ENCODE data around the gene ABI1. TPM values are rescaled to one million over a fixed set of nuclear protein-coding genes. Genes with fewer than 3 reads are reported as not detected.

ABI1 gene
- total RNA-seq, 2 donors from 2014 or later, result 40.6 to 42.2 TPM

- Mint-ChIP-seq H3K27ac (no peak overlapping the region), H3K27me3 (ENCODE audit: insufficient read depth) (no peaks in the 10 kb centered on the region), H3K4me3 (no peak overlapping the region), H3K36me3 (ENCODE audit: low read depth) (peaks cover 10% of the 10 kb centered on the region), H3K4me1 (peaks cover 14% of the 10 kb centered on the region), H3K9me3 (peaks cover 3% of the 10 kb centered on the region)
- Histone ChIP-seq H3K36me3 (ENCODE audit: control insufficient read depth, insufficient read depth, low read length) (peaks cover under 1% of the 10 kb centered on the region), H3K27ac (ENCODE audit: low read depth, low read length) (no peak overlapping the region), H3K27me3 (ENCODE audit: control insufficient read depth, insufficient read depth, low read length, poor library complexity, severe bottlenecking) (no peaks in the 10 kb centered on the region), H3K9ac (ENCODE audit: extremely low read depth, low read length, poor library complexity, severe bottlenecking) (no peak overlapping the region), H3K9me3 (ENCODE audit: control insufficient read depth, low read length) (peaks cover 5% of the 10 kb centered on the region), H3K4me1 (ENCODE audit: control insufficient read depth, insufficient read depth, low read length) (no peaks in the 10 kb centered on the region), H3K4me3 (ENCODE audit: low read length) (no peak overlapping the region)
- no peak for DNase-seq
- TF ChIP-seq CTCF (conservative IDR thresholded peaks at IDR 0.05), result no peak
- 83 to 100% methylated on average over 1 to 3 of the region's 3 CpGs for WGBS, 2 experiments (ENCODE audit: insufficient coverage in 1 of 2, insufficient read length in 1 of 2)
Measured at GRCh38 chr10:26841733-26842317, 18.9 kb downstream of the ABI1 start.

- Mint-ChIP-seq H3K4me3 (no peak overlapping the region), H3K36me3 (ENCODE audit: low read depth) (peaks cover 17% of the 10 kb centered on the region), H3K9me3 (peaks cover 8% of the 10 kb centered on the region), H3K27ac (no peak overlapping the region), H3K4me1 (peaks cover 14% of the 10 kb centered on the region), H3K27me3 (ENCODE audit: insufficient read depth) (no peaks in the 10 kb centered on the region)
- DNase-seq, result no peak
- no peak overlapping the region for H3K9ac ChIP-seq (ENCODE audit: extremely low read depth, low read length, poor library complexity, severe bottlenecking)
- no peaks in the 10 kb centered on the region for H3K27me3 ChIP-seq (ENCODE audit: control insufficient read depth, insufficient read depth, low read length, poor library complexity, severe bottlenecking)
- no peak for TF ChIP-seq CTCF (conservative IDR thresholded peaks at IDR 0.05)
- no peak overlapping the region for H3K4me3 ChIP-seq (ENCODE audit: low read length)
- H3K9me3 ChIP-seq (ENCODE audit: control insufficient read depth, low read length), result peaks cover 8% of the 10 kb centered on the region
- no peaks in the 10 kb centered on the region for H3K4me1 ChIP-seq (ENCODE audit: control insufficient read depth, insufficient read depth, low read length)
- H3K27ac ChIP-seq (ENCODE audit: low read depth, low read length), result no peak overlapping the region
- peaks cover 5% of the 10 kb centered on the region for H3K36me3 ChIP-seq (ENCODE audit: control insufficient read depth, insufficient read depth, low read length)
Measured at GRCh38 chr10:26840938-26841732, 19.6 kb downstream of the ABI1 start.

GRCh38 chr10:26839966-26840627 is 20.7 kb downstream of the ABI1 start:
- Mint-ChIP-seq H3K4me3 (no peak overlapping the region), H3K27ac (no peak overlapping the region), H3K4me1 (peaks cover 14% of the 10 kb centered on the region), H3K9me3 (peaks cover 8% of the 10 kb centered on the region), H3K36me3 (ENCODE audit: low read depth) (peaks cover 22% of the 10 kb centered on the region), H3K27me3 (ENCODE audit: insufficient read depth) (no peaks in the 10 kb centered on the region)
- H3K4me3 ChIP-seq (ENCODE audit: low read length), result no peak overlapping the region
- peaks cover 5% of the 10 kb centered on the region for H3K36me3 ChIP-seq (ENCODE audit: control insufficient read depth, insufficient read depth, low read length)
- no peaks in the 10 kb centered on the region for H3K4me1 ChIP-seq (ENCODE audit: control insufficient read depth, insufficient read depth, low read length)
- 86 to 88% methylated on average over 1 to 3 of the region's 3 CpGs for WGBS, 2 experiments (ENCODE audit: insufficient coverage in 1 of 2, insufficient read length in 1 of 2)
- no peak overlapping the region for H3K9ac ChIP-seq (ENCODE audit: extremely low read depth, low read length, poor library complexity, severe bottlenecking)
- no peak overlapping the region for H3K27ac ChIP-seq (ENCODE audit: low read depth, low read length)
- TF ChIP-seq CTCF (conservative IDR thresholded peaks at IDR 0.05), result no peak
- peaks cover 12% of the 10 kb centered on the region for H3K9me3 ChIP-seq (ENCODE audit: control insufficient read depth, low read length)
- DNase-seq, result no peak
- H3K27me3 ChIP-seq (ENCODE audit: control insufficient read depth, insufficient read depth, low read length, poor library complexity, severe bottlenecking), result no peaks in the 10 kb centered on the region

Measured in endodermal cell (in vitro differentiated cells).